Smooth muscle cell (in vitro differentiated cells): Measurements from ENCODE around the gene HSFX4. TPM values are rescaled to one million over a fixed set of nuclear protein-coding genes. Genes with fewer than 3 reads are reported as not detected.
A peak's percentile ranks its signal among the peaks of the same experiment; 100 is the strongest.

Experiments used
- DNase-seq: peaks from one replicate; lab custom pipeline; 2025; ENCODE audit not compliant: unreplicated experiment; lab: John Stamatoyannopoulos, UW
- H2AFZ ChIP-seq: fragments of 200-600 bp; sonication (generic); 2 replicates; pipeline ENCODE4 v1.6.0; 2016; ENCODE audit warnings: antibody characterized with exemption, low read depth, mild to moderate bottlenecking
- H3F3A ChIP-seq: fragments of 200-600 bp; sonication (generic); 2 replicates; pipeline ENCODE4 v1.6.0; 2017; ENCODE audit warnings: antibody characterized with exemption, low read depth
- H3K27ac ChIP-seq: fragments of 200-600 bp; sonication (generic); 2 replicates; pipeline ENCODE4 v1.5.1; 2016; ENCODE audit warnings: low read depth, mild to moderate bottlenecking
- H3K27me3 ChIP-seq: fragments of 200-600 bp; sonication (generic); 2 replicates; pipeline ENCODE4 v1.6.1; 2016; ENCODE audit warnings: low read depth, mild to moderate bottlenecking
- H3K36me3 ChIP-seq: fragments of 200-600 bp; sonication (generic); 2 replicates; pipeline ENCODE4 v1.5.1; 2016; ENCODE audit warnings: low read depth
- H3K4me1 ChIP-seq: fragments of 200-600 bp; sonication (generic); 2 replicates; pipeline ENCODE4 v1.5.1; 2016; ENCODE audit warnings: low read depth
- H3K4me2 ChIP-seq: fragments of 200-600 bp; sonication (generic); 2 replicates; pipeline ENCODE4 v1.6.0; 2016; ENCODE audit warnings: mild to moderate bottlenecking
- H3K4me3 ChIP-seq: fragments of 200-600 bp; sonication (generic); 2 replicates; pipeline ENCODE4 v1.5.1; 2016; ENCODE audit warnings: mild to moderate bottlenecking
- H3K79me2 ChIP-seq: fragments of 200-600 bp; sonication (generic); 2 replicates; pipeline ENCODE4 v1.6.0; 2016; ENCODE audit warnings: low read depth, mild to moderate bottlenecking
- H3K9ac ChIP-seq: fragments of 200-600 bp; sonication (generic); 2 replicates; pipeline ENCODE4 v1.6.0; 2016; ENCODE audit warnings: low read depth
- H3K9me3 ChIP-seq: fragments of 200-600 bp; sonication (generic); replicated peaks from 2 replicates; pipeline ENCODE4 v1.5.1; 2016; ENCODE audit warnings: low read depth
- H4K20me1 ChIP-seq: fragments of 200-600 bp; sonication (generic); 2 replicates; pipeline ENCODE4 v1.6.0; 2016; ENCODE audit warnings: low read depth
- WGBS: methylation state at CpG from one replicate; pipeline ENCODE4 v1.1.7; 2016; ENCODE audit warnings: low lambda C conversion rate; 5-methylcytosine and 5-hydroxymethylcytosine counted together
- polyA plus RNA-seq: library from polyadenylated mRNA; unstranded; fragments of >200 nt; fragmentation: Nextera tagmentation; extraction: Ambion mirVana; gene quantifications from 2 replicates; pipeline ENCODE4 v1.2.1, GENCODE V29; 2016
- total RNA-seq: library from RNA; depleted of rRNA; stranded (reverse); fragments of >200 nt; gene quantifications from 2 replicates; pipeline ENCODE4 v1.2.3, GENCODE V29; 2014
- TF ChIP-seq, protein P1 (sequence below): fragments of 200-600 bp; sonication (generic); IDR thresholded peaks from 2 replicates; pipeline ENCODE4 v1.5.1; 2017; ENCODE audit warnings: borderline replicate concordance, mild to moderate bottlenecking, antibody characterized with exemption; ENCODE audit not compliant: insufficient read depth, poor library complexity, severe bottlenecking

HSFX4 gene
- total and polyA plus RNA-seq, 2 experiments from 2014 or later = not detected

GRCh38 chrX:149937871-149938426 is 8.6 kb downstream of the HSFX4 start:
- H3F3A ChIP-seq = no peaks in the 10 kb centered on the region
- no peak for DNase-seq
- H3K27ac ChIP-seq = peak overlapping the region; percentile 96
- no peaks in the 10 kb centered on the region for H4K20me1 ChIP-seq
- peak overlapping the region; percentile 87 for H3K4me2 ChIP-seq
- no peaks in the 10 kb centered on the region for H3K9me3 ChIP-seq
- H2AFZ ChIP-seq = no peak overlapping the region
- 40% methylated on average over 42 of the region's 46 CpGs for WGBS
- H3K79me2 ChIP-seq = peaks cover 10% of the 10 kb centered on the region
- peak overlapping the region; percentile 64 for H3K4me3 ChIP-seq
- H3K27me3 ChIP-seq = no peaks in the 10 kb centered on the region
- no peaks in the 10 kb centered on the region for H3K36me3 ChIP-seq
- peak overlapping the region; percentile 96 for H3K9ac ChIP-seq
- TF ChIP-seq, protein P1, sequence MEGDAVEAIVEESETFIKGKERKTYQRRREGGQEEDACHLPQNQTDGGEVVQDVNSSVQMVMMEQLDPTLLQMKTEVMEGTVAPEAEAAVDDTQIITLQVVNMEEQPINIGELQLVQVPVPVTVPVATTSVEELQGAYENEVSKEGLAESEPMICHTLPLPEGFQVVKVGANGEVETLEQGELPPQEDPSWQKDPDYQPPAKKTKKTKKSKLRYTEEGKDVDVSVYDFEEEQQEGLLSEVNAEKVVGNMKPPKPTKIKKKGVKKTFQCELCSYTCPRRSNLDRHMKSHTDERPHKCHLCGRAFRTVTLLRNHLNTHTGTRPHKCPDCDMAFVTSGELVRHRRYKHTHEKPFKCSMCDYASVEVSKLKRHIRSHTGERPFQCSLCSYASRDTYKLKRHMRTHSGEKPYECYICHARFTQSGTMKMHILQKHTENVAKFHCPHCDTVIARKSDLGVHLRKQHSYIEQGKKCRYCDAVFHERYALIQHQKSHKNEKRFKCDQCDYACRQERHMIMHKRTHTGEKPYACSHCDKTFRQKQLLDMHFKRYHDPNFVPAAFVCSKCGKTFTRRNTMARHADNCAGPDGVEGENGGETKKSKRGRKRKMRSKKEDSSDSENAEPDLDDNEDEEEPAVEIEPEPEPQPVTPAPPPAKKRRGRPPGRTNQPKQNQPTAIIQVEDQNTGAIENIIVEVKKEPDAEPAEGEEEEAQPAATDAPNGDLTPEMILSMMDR = no peak
- no peaks in the 10 kb centered on the region for H3K4me1 ChIP-seq

DNA sequence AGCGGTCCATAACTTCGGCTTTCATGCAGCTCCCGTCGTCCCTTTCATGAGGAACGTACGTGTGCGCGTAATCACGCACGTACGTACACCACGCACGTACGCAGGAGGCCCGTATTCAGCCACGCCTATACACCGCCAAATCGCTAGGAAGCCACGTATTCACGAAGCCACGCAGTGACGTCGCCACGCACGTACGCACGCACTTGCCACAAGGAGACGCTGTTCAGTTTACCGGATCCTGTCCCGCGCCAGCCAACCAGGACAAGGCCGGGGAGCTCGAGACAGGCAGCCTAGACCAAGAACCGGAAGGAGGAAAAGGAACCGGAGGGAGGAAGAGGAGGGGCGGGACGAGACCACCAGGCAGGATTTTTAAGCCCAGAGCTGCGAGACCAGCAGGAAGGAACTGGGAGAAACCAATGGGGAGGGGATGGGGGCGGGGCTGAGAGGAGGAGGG is 9.1 kb downstream of the HSFX4 start, which contains the start of gene EOLA2:
EOLA2 (minus strand) TSS at position 65 of the 454 bp plus-strand sequence. CDS start 4,617 bp downstream, outside the sequence.
- Histone ChIP-seq H3K9ac (peak within 1 kb of the TSS; percentile 96), H3K27me3 (no peaks in the 10 kb centered on the region), H3F3A (no peaks in the 10 kb centered on the region), H2AFZ (no peak within 1 kb of the TSS), H3K27ac (peak within 1 kb of the TSS; percentile 96), H3K4me2 (peak within 1 kb of the TSS; percentile 87), H3K9me3 (no peaks in the 10 kb centered on the region), H3K79me2 (peaks cover 10% of the 10 kb centered on the region), H3K36me3 (no peaks in the 10 kb centered on the region), H4K20me1 (no peaks in the 10 kb centered on the region), H3K4me3 (peak within 1 kb of the TSS; percentile 64), H3K4me1 (no peaks in the 10 kb centered on the region)
- DNase-seq = peak; percentile 89
- TF ChIP-seq, protein P1 = peak; percentile 54
- WGBS = 28% methylated on average over 36 of the region's 39 CpGs

- H3K79me2 ChIP-seq = peaks cover 10% of the 10 kb centered on the region
- H3K9ac ChIP-seq = peak overlapping the region; percentile 96
- H3K4me2 ChIP-seq = no peak overlapping the region
- H3K4me1 ChIP-seq = no peaks in the 10 kb centered on the region
- DNase-seq = peak; percentile 90
- TF ChIP-seq, protein P1 = no peak
- no peaks in the 10 kb centered on the region for H3K27me3 ChIP-seq
- no peaks in the 10 kb centered on the region for H3F3A ChIP-seq
- H3K36me3 ChIP-seq = no peaks in the 10 kb centered on the region
- no peaks in the 10 kb centered on the region for H4K20me1 ChIP-seq
- peak overlapping the region; percentile 96 for H3K27ac ChIP-seq
- no peaks in the 10 kb centered on the region for H3K9me3 ChIP-seq
- no CpG with 5 or more reads among the region's 50 CpGs for WGBS
- H2AFZ ChIP-seq = no peak overlapping the region
- H3K4me3 ChIP-seq = peak overlapping the region; percentile 66
These were observed 9.7 kb downstream of the HSFX4 start for GRCh38 chrX:149938881-149939654.
